Suprapubic skin (tissue), 4 donors: ENCODE data around the gene KLF6. TPM values are rescaled to one million over a fixed set of nuclear protein-coding genes. Genes with fewer than 3 reads are reported as not detected.

ENCODE experiments used
- DNase-seq, 2 donors: peaks; one replicate each; pipeline ENCODE4 v3.0.0-alpha.2; 2019; ENCODE audit warnings: low spot score in 2 of 2
- H3K27ac ChIP-seq: fragments of 200-600 bp; sonication (generic); one replicate; pipeline ENCODE4 v1.5.1; 2019
- H3K27me3 ChIP-seq: fragments of 200-600 bp; sonication (generic); one replicate; pipeline ENCODE4 v1.5.1; 2019
- H3K36me3 ChIP-seq: fragments of 200-600 bp; sonication (generic); one replicate; pipeline ENCODE4 v1.5.1; 2019
- H3K4me1 ChIP-seq: fragments of 200-600 bp; sonication (generic); one replicate; pipeline ENCODE4 v1.5.1; 2019
- H3K4me3 ChIP-seq: fragments of 200-600 bp; sonication (generic); one replicate; pipeline ENCODE4 v1.5.1; 2019; ENCODE audit warnings: mild to moderate bottlenecking
- H3K9me3 ChIP-seq: fragments of 200-600 bp; sonication (generic); one replicate; pipeline ENCODE4 v1.5.1; 2019
- EP300 ChIP-seq: sonication (generic); formaldehyde crosslinking; IDR thresholded peaks from one replicate; pipeline ENCODE4 v1.6.1; 2017; ENCODE audit warnings: antibody characterized with exemption
- POLR2A ChIP-seq, 2 donors: fragments of 450-650 bp; IDR thresholded peaks; one replicate each; pipeline ENCODE4 v1.6.1; 2017; ENCODE audit warnings: antibody characterized with exemption in 2 of 2, mild to moderate bottlenecking in 2 of 2, moderate library complexity in 2 of 2
- POLR2AphosphoS5 ChIP-seq, 3 donors: sonication (generic); formaldehyde crosslinking; IDR thresholded peaks; one replicate each; pipeline ENCODE4 v1.6.1; 2017; ENCODE audit warnings: antibody characterized with exemption in 3 of 3
- WGBS: methylation state at CpG from one replicate; pipeline ENCODE4 v1.1.5; 2018; 5-methylcytosine and 5-hydroxymethylcytosine counted together
- total RNA-seq, 4 donors: library from RNA; depleted of rRNA; stranded (reverse); fragments of >200 nt; gene quantifications; one replicate each; pipeline ENCODE4 v1.1.0, GENCODE V29; 2016
- TF ChIP-seq, protein P1 (sequence below), 2 donors: fragments of 200-600 bp in 1 of 2; fragments of 450-650 bp in 1 of 2; sonication (generic) in 1 of 2; IDR thresholded peaks; one replicate each; pipeline ENCODE4 v1.5.1; 2016 to 2019; ENCODE audit warnings: antibody characterized with exemption in 2 of 2, mild to moderate bottlenecking in 1 of 2, moderate library complexity in 1 of 2

The KLF6 gene
- total RNA-seq, 4 donors from 2014 or later, result 242 to 484 (median 276) TPM

- Histone ChIP-seq H3K4me3 (peak overlapping the region; percentile 96), H3K27me3 (no peaks in the 10 kb centered on the region), H3K36me3 (peaks cover 54% of the 10 kb centered on the region), H3K4me1 (peaks cover 62% of the 10 kb centered on the region), H3K9me3 (no peaks in the 10 kb centered on the region), H3K27ac (peak overlapping the region; percentile 100)
- TF ChIP-seq POLR2A (IDR thresholded peaks at IDR 0.05), result peak in 1 of 2 donors; percentile 22
- no peak for TF ChIP-seq EP300
- TF ChIP-seq, protein P1, sequence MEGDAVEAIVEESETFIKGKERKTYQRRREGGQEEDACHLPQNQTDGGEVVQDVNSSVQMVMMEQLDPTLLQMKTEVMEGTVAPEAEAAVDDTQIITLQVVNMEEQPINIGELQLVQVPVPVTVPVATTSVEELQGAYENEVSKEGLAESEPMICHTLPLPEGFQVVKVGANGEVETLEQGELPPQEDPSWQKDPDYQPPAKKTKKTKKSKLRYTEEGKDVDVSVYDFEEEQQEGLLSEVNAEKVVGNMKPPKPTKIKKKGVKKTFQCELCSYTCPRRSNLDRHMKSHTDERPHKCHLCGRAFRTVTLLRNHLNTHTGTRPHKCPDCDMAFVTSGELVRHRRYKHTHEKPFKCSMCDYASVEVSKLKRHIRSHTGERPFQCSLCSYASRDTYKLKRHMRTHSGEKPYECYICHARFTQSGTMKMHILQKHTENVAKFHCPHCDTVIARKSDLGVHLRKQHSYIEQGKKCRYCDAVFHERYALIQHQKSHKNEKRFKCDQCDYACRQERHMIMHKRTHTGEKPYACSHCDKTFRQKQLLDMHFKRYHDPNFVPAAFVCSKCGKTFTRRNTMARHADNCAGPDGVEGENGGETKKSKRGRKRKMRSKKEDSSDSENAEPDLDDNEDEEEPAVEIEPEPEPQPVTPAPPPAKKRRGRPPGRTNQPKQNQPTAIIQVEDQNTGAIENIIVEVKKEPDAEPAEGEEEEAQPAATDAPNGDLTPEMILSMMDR (IDR thresholded peaks at IDR 0.05), result no peak
- TF ChIP-seq POLR2AphosphoS5 (IDR thresholded peaks at IDR 0.05), result peak in 1 of 3 donors; percentile 46
- WGBS, result 10% methylated on average over 17 of the region's 17 CpGs
- no peak for DNase-seq
Measured at GRCh38 chr10:3780021-3780770, 4.8 kb downstream of the KLF6 start.

DNA sequence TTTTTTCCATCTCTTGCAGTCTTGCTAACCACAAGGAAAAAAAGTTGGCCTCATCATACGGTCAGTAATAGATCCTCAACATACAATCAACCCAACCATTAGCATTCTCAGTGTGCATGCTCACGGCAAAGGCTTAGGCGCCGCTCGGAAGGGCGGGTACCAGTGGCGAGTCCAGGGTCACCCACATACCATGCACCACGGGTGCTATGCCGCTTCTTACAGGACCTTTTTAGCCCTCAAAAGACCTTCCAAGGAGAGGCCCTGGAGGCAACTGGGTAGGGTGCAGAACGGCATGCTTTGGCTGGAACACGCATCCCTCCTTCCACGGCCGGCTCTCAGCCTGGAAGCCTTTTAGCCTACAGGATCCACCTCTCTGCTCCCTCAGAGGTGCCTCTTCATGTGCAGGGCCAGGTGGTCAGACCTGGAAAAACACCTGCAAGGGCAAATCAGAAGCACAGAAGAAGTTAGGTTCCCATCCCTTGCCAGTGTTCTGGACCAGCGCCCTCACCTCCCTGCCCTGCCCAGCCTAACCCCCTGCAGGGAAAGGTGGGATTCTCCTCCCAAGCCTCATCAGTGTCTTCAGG is 5.8 kb downstream of the KLF6 start:
- H3K4me1 ChIP-seq, result peaks cover 70% of the 10 kb centered on the region
- peak overlapping the region; percentile 96 for H3K4me3 ChIP-seq
- TF ChIP-seq POLR2A (IDR thresholded peaks at IDR 0.05) (no peak), POLR2AphosphoS5 (IDR thresholded peaks at IDR 0.05) (peak in 1 of 3 donors; percentile 26)
- H3K9me3 ChIP-seq, result no peaks in the 10 kb centered on the region
- no peak for DNase-seq
- no peaks in the 10 kb centered on the region for H3K27me3 ChIP-seq
- H3K27ac ChIP-seq, result peak overlapping the region; percentile 100
- H3K36me3 ChIP-seq, result peaks cover 54% of the 10 kb centered on the region
- 29% methylated on average over 14 of the region's 14 CpGs for WGBS

- no peak for DNase-seq
- TF ChIP-seq POLR2A (IDR thresholded peaks at IDR 0.05), result no peak
- TF ChIP-seq, protein P1 (IDR thresholded peaks at IDR 0.05), result no peak
- TF ChIP-seq POLR2AphosphoS5 (IDR thresholded peaks at IDR 0.05), result no peak
- no peak for TF ChIP-seq EP300
- peak overlapping the region; percentile 100 for H3K27ac ChIP-seq
- peaks cover 54% of the 10 kb centered on the region for H3K36me3 ChIP-seq
- peaks cover 70% of the 10 kb centered on the region for H3K4me1 ChIP-seq
- peak overlapping the region; percentile 96 for H3K4me3 ChIP-seq
- WGBS, result 43% methylated on average over 3 of the region's 3 CpGs
- no peaks in the 10 kb centered on the region for H3K27me3 ChIP-seq
- H3K9me3 ChIP-seq, result no peaks in the 10 kb centered on the region
Measured at GRCh38 chr10:3778692-3779157, 6.3 kb downstream of the KLF6 start.

DNA sequence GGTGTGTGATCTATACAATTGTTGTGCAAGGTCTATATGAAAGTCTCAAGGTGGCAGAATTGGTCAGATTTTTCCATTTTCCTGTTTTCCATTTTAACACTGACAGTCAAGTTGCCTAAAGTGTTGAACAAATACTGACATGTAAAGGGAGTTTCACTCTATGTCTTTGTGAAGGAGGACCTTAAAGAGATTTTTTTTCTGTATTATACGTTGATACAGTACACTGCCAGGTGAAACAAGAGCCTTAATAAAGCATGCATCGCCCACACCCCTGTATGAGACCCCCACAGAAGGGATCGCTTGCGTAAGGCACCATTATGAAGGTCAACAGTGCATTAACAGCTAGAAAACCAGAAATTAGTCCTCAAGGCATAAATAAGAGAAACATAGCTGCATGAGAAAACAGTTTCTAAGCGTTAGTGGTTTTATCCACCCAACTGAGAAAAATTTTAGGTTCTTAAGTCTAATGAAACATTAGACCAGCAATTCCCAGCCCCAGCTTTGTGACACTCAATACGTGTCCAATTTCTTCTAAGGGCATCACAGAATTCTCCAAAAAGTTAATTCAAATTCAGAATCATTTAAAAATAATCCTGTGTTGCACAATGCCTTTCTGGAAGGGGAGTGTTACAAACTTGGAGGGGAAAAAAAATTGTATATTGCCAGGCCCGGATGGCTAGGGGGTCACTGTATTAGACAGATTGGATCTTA is 6.9 kb downstream of the KLF6 start:
- 37% methylated on average over 7 of the region's 7 CpGs for WGBS
- Histone ChIP-seq H3K27ac (peak overlapping the region; percentile 100), H3K27me3 (no peaks in the 10 kb centered on the region), H3K4me1 (peaks cover 70% of the 10 kb centered on the region), H3K4me3 (peak overlapping the region; percentile 96), H3K9me3 (no peaks in the 10 kb centered on the region), H3K36me3 (peaks cover 54% of the 10 kb centered on the region)
- no peak for DNase-seq
- no peak for TF ChIP-seq POLR2AphosphoS5 (IDR thresholded peaks at IDR 0.05)
- TF ChIP-seq EP300, result no peak
- no peak for TF ChIP-seq POLR2A (IDR thresholded peaks at IDR 0.05)
- TF ChIP-seq, protein P1 (IDR thresholded peaks at IDR 0.05), result no peak

DNA sequence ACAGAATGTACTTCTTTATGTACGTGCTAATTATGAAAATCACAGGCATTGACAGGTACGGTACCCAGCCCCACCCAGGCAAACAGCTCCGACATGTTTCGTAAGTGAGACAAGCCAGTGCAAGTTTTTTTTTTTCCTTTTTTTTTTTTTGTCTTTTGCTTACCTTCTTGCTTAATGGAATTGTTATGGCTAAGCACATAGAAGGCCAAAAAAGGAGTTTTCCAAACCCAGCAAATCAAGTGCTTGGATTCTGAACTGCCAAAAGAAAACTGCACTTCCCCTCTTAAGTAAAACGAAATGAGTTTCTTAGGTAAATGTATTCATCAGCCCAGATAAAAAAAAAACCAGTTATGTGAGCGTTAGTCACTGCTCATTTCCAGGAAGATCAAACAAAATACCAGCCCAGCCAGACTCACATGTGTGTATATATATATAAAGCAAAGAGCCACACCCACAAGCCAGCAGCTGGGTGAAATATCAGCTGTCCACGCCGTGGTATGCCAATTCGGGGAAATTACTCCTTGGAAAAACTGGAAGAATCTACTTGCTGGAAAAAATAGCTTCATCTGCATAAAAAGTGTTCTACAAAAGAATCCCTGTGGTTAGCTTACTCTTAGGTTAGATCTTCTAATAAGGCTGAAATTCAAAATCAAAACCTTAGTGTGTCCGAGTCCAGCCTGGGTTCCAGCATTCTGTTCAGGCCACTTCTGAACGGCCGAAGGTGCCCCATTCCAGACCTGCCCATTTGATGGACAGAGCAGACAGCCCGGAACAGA is 8.0 kb downstream of the KLF6 start:
- no peak for DNase-seq
- H3K9me3 ChIP-seq, result no peaks in the 10 kb centered on the region
- no peaks in the 10 kb centered on the region for H3K27me3 ChIP-seq
- peak overlapping the region; percentile 96 for H3K4me3 ChIP-seq
- H3K27ac ChIP-seq, result peak overlapping the region; percentile 100
- WGBS, result 24% methylated on average over 13 of the region's 13 CpGs
- H3K4me1 ChIP-seq, result peaks cover 70% of the 10 kb centered on the region
- H3K36me3 ChIP-seq, result peaks cover 54% of the 10 kb centered on the region
- TF ChIP-seq POLR2AphosphoS5 (IDR thresholded peaks at IDR 0.05), result peak in 2 of 3 donors; percentile 40 to 61
- TF ChIP-seq, protein P1 (IDR thresholded peaks at IDR 0.05), result no peak
- peak; percentile 24 for TF ChIP-seq EP300
- TF ChIP-seq POLR2A (IDR thresholded peaks at IDR 0.05), result no peak
